Neuron (in vitro differentiated cells): ENCODE results near the gene PPP4R3C.
"Not testable (repeated sequence)": the region's sequence is repeated elsewhere in the genome, so short reads cannot be mapped to it uniquely, and the experiment has no call there.

Experiments
- H2AFZ ChIP-seq: one replicate; pipeline ENCODE4 v1.6.1; 2013; ENCODE audit warnings: low read depth, mild to moderate bottlenecking, inconsistent platforms, low read length, moderate library complexity
- H3K27me3 ChIP-seq: one replicate; pipeline ENCODE4 v1.6.1; 2013; ENCODE audit warnings: low read length; ENCODE audit not compliant: insufficient read depth
- H3K36me3 ChIP-seq: one replicate; pipeline ENCODE4 v1.6.1; 2013; ENCODE audit warnings: low read length; ENCODE audit not compliant: insufficient read depth
- H3K4me1 ChIP-seq: one replicate; pipeline ENCODE4 v1.6.1; 2013; ENCODE audit warnings: low read length; ENCODE audit not compliant: insufficient read depth
- H3K4me3 ChIP-seq: 2 replicates; pipeline ENCODE4 v1.5.1; 2013; ENCODE audit warnings: mild to moderate bottlenecking, low read length, moderate library complexity
- H3K9me3 ChIP-seq: one replicate; pipeline ENCODE4 v1.6.1; 2013; ENCODE audit warnings: low read length

The PPP4R3C gene

DNA sequence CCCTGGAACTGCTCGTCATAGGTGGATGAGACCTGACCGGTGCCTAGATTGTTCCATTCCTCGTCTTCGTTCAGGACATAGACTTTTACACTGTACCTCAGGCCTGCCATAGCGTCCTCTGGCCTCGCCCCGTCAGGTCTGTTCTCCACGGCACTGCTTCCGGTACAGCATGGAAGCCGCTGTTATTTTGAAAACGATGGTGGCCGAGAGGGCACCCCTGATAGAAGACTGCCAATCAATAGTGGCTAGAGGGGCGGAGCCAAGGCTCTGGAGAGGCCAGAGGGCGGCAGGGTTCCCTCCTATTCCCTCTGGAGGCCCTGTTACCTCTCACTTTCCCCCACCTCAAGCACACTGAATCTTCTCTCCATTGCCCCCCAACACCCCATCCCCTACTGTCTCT is at the start of gene PPP4R3C:
Gene PPP4R3C (minus strand): TSS at position 155 of the 400 bp plus-strand sequence. CDS start 45 bp downstream, at position 110.
- H3K27me3 ChIP-seq = no peaks in the 10 kb centered on the region

DNA sequence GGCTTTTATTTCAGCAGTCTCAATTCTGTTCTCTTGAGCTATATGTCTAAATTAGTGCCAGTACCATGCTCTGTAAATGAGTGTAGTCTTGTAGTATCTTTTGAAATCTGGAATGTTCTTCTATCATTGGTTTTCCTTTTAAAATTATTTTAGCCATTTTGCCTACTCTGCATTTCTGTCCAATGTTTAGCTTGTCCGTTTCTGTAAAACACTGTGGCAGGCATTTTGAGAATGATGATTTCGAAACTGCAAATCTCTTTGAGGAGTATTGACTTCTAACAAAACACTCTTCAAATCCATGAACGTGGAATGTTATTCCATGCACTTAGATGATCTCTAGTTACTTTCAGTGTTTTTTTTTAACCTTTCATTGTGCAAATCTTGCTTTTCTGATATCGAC is 28.3 kb upstream of the PPP4R3C start:
- peak overlapping the region; percentile 17 for H2AFZ ChIP-seq
- peaks cover 2% of the 10 kb centered on the region for H3K27me3 ChIP-seq
- H3K4me3 ChIP-seq = no peak overlapping the region
- H3K9me3 ChIP-seq = no peaks in the 10 kb centered on the region
- no peaks in the 10 kb centered on the region for H3K4me1 ChIP-seq
- H3K36me3 ChIP-seq = no peaks in the 10 kb centered on the region

More for the DNA sequence above, at the start of gene PPP4R3C:
- H3K4me3 ChIP-seq = no peak within 1 kb of the TSS
- H3K4me1 ChIP-seq = no peaks in the 10 kb centered on the region
- H2AFZ ChIP-seq = no peak within 1 kb of the TSS
- H3K36me3 ChIP-seq = no peaks in the 10 kb centered on the region
- no peaks in the 10 kb centered on the region for H3K9me3 ChIP-seq

DNA sequence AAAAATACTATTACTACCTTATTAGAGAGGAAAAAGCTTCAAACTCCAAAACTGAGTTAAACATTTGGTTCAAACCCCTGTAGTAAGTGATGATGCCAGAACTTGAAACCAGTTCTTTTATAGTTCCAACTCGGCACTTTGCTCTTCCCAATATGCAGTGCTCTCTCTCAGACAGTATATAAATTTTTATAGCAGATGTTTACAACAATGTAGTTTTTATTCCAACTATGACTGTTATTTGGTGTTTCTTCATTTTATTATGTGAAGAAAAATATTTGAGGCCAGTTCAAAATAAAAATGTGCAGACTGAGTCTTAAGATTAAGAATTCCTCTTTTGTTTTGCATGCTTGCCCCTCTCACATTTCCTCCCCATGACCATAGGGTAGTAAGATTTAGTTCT is 2.9 kb upstream of the PPP4R3C start:
- Histone ChIP-seq H3K9me3 (no peaks in the 10 kb centered on the region), H2AFZ (no peak overlapping the region), H3K27me3 (no peaks in the 10 kb centered on the region), H3K4me1 (no peaks in the 10 kb centered on the region), H3K4me3 (no peak overlapping the region), H3K36me3 (no peaks in the 10 kb centered on the region)

DNA sequence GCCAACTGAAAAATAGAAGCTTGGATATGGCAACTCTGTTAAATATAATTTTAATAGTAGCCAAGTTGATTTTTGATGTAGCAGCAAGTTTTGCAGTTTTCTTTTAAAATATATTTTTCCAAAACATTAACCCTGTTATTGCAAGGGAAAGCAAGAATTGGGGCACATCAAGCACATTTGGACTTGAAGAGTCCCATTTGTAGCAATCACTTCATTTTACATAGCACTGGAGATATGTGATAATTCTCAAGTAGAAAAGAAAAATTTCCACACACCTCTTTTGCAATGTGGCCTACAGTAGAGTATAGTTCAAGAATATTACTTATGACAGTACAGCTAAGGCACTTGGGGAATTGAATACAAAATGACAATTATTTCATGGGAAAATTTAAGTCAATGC is 1.9 kb upstream of the PPP4R3C start:
- H3K9me3 ChIP-seq = no peaks in the 10 kb centered on the region
- H3K4me3 ChIP-seq = no peak overlapping the region
- no peaks in the 10 kb centered on the region for H3K27me3 ChIP-seq
- H3K4me1 ChIP-seq = no peaks in the 10 kb centered on the region
- H2AFZ ChIP-seq = no peak overlapping the region
- H3K36me3 ChIP-seq = no peaks in the 10 kb centered on the region

DNA sequence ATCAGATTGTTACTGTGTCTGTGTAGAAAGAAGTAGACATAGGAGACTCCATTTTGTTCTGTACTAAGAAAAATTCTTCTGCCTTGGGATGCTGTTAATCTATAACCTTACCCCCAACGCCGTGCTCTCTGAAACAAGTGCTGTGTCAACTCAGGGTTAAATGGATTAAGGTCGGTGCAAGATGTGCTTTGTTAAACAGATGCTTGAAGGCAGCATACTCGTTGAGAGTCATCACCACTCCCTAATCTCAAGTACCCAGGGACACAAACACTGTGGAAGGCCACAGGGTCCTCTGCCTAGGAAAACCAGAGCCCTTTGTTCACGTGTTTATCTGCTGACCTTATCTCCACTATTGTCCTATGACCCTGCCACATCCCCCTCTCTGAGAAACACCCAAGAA is 4.0 kb downstream of the PPP4R3C start:
- H3K36me3 ChIP-seq, H2AFZ ChIP-seq, H3K9me3 ChIP-seq, H3K27me3 ChIP-seq, H3K4me3 ChIP-seq, H3K4me1 ChIP-seq: not testable (repeated sequence)

DNA sequence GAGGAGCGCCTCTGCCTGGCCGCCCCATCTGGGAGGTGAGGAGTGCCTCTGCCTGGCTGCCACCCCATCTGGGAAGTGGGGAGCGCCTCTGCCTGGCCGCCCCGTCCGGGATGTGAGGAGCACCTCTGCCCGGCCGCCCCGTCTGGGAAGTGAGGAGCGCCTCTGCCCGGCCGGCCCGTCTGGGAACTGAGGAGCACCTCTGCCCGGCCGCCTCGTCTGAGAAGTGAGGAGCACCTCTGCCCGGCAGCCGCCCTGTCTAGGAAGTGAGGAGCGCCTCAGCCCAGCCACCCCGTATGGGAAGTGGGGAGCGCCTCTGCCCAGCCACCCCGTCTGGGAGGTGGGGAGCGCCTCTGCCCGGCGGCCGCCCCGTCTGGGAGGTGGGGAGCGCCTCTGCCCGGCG is 4.6 kb downstream of the PPP4R3C start:
- not testable (repeated sequence) for H3K4me3 ChIP-seq

DNA sequence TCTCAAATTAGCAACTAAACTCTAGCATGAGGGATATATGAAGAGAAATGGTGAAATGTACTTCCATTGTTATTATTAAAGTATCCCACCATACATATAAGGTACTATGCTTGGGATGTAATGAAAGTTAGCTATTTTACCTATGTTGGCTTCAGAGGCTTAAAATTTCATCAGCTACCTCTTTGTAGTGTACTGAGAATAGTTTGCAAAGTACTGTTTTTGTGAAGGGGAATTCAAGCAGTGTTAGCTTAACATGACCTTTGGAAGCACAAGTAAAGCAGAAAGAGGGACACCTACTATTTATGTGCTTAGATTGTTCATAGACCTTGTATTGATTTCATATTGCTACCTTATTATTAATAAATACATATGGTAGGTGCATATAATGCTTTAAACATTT is 11.8 kb downstream of the PPP4R3C start:
- H2AFZ ChIP-seq = no peak overlapping the region
- no peaks in the 10 kb centered on the region for H3K27me3 ChIP-seq

More for the DNA sequence above, 4.6 kb downstream of the PPP4R3C start:
- not testable (repeated sequence) for H2AFZ ChIP-seq, H3K27me3 ChIP-seq, H3K4me1 ChIP-seq, H3K9me3 ChIP-seq, H3K36me3 ChIP-seq

DNA sequence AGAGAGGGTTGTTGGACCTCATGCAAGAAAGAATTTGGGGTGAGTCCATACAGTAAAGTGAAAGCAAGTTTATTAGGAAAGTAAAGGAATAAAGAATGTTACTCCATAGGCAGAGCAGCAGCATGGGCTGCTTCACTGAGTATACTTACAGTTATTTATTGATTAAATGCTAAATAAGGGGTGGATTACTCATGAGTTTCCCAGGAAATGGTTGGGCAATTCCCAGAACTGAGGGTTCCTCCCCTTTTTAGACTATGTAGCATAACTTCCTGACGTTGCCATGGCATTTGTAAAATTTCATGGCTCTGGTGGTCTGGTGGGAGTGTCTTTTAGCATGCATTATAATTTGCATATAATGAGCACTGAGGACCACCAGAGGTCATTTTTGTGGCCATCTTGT is 16.7 kb downstream of the PPP4R3C start:
- Histone ChIP-seq H3K27me3 (no peaks in the 10 kb centered on the region), H3K36me3 (no peaks in the 10 kb centered on the region)

More for the DNA sequence above, 11.8 kb downstream of the PPP4R3C start:
- Histone ChIP-seq H3K36me3 (no peaks in the 10 kb centered on the region), H3K4me1 (no peaks in the 10 kb centered on the region), H3K4me3 (no peak overlapping the region), H3K9me3 (no peaks in the 10 kb centered on the region)

DNA sequence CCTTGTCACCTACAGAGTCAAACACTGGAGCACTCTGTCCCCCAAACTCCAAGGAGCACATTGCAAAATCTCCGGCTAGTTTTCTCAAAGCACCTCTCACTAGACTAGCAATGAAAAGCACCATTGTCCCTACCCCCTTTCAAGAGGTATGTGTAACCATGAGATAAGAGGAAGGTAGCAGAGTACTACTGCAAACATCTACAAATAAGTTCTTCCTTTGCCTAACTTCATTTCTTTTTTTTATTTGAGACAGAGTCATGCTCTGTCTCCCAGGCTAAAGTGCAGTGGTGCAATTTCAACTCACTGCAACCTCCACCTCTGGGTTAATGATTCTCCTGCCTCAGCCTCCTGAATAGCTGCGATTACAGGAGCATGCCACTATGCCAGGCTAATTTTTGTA is 17.7 kb downstream of the PPP4R3C start:
- H3K4me3 ChIP-seq = no peak overlapping the region
- H3K9me3 ChIP-seq = no peaks in the 10 kb centered on the region
- no peaks in the 10 kb centered on the region for H3K27me3 ChIP-seq
- H2AFZ ChIP-seq = no peak overlapping the region
- H3K4me1 ChIP-seq = no peaks in the 10 kb centered on the region
- H3K36me3 ChIP-seq = no peaks in the 10 kb centered on the region

More for the DNA sequence above, 16.7 kb downstream of the PPP4R3C start:
- Histone ChIP-seq H2AFZ (no peak overlapping the region), H3K9me3 (no peaks in the 10 kb centered on the region), H3K4me1 (no peaks in the 10 kb centered on the region), H3K4me3 (no peak overlapping the region)

DNA sequence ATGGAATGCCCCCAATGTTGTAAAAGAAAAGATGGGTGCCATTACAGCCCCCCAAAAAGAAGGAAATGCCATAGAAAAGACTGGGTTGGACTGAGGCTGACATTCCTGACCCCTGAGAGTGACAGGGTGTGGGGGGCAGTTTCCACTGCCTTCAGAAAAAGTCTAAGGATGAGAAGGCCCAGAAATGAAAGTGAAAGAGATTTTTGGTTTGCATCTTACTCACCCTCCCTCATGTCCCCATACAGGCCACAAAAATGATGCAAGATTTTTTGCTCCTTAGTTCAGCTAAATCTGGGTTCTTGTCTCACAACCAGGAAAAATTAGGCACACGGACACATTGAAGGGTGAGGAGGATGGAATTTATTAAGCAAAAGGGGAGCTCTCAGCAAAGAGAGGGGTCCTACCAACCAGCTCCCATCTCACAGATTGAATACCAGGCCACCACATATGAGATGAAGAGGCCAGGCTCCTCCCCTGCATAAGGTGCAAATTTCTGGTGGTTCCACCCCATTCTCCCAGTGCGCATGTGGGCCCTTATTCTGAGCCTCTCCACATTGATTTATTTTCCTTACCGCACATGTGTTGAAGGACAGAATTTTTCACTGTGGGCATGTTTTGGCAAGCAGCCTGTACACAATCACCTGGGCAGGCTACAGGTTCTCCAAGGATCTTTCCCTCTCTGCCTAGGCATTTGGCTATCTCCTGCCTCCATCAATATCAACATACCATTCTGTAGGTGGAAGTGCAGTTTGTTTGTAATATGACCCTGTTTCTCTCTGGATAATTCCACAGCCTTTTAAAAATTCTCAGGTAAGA is 18.8 kb downstream of the PPP4R3C start:
- Histone ChIP-seq H3K4me3 (no peak overlapping the region), H2AFZ (no peak overlapping the region), H3K36me3 (no peaks in the 10 kb centered on the region), H3K27me3 (no peaks in the 10 kb centered on the region), H3K9me3 (no peaks in the 10 kb centered on the region), H3K4me1 (no peaks in the 10 kb centered on the region)

DNA sequence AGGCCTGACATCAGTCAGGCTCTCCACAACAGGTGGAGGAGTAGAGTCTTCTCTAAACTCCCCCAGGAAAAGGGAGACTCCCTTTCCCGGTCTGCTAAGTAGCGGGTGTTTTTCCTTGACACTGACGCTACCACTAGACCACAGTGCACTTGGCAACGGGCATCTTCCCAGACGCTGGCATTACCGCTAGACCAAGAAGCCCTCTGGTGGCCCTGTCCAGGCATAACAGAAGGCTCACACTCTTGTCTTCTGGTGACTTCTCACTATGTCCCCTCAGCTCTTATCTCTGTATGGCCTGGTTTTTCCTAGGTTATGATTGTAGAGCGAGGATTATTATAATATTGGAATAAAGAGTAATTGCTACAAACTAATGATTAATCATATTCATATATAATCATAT is 20.7 kb downstream of the PPP4R3C start:
- H3K9me3 ChIP-seq, H2AFZ ChIP-seq, H3K27me3 ChIP-seq, H3K4me3 ChIP-seq, H3K4me1 ChIP-seq, H3K36me3 ChIP-seq: not testable (repeated sequence)

DNA sequence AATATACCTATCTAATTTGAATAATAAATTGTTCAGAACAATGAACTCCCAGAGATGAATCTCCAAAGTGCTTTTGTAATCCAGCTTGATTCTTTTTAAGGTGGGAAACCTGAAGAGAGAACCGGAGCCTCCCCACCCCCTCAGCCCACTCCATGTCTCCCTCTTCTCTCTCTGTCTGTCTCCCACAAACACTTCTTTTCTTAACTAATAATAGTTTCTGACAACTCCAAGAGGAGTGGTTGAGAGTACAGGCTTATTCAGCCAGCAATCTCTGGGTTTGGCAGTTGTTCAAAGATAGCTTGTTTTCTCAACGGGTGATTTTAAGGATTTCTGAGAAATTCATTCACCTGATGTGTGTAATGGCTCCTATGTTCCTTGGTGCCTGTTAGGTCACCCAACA is 23.4 kb downstream of the PPP4R3C start:
- Histone ChIP-seq H2AFZ (no peak overlapping the region), H3K9me3 (no peaks in the 10 kb centered on the region), H3K4me1 (no peaks in the 10 kb centered on the region), H3K27me3 (no peaks in the 10 kb centered on the region), H3K4me3 (no peak overlapping the region), H3K36me3 (no peaks in the 10 kb centered on the region)

DNA sequence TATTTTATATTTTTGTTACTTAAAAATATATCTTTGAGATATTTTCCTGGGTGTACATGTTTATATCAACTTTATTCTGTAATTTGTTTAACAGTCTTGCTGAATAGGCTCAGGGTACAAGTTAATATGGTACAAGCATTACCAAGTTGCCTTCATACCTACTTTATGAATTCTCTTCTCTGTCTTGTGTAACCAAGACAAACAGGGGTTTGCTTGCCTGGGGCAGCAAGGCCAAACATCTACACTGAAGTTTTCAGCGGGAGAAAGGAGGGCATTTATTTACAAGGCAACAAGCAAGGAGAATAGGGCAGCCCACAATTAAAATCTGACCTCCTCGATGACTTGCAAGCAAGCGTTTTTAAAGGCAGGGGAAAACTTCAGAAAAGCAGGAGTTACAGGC is 24.2 kb downstream of the PPP4R3C start:
- Histone ChIP-seq H3K4me1 (no peaks in the 10 kb centered on the region), H3K27me3 (no peaks in the 10 kb centered on the region), H3K4me3 (no peak overlapping the region), H3K9me3 (no peaks in the 10 kb centered on the region), H2AFZ (no peak overlapping the region), H3K36me3 (no peaks in the 10 kb centered on the region)

DNA sequence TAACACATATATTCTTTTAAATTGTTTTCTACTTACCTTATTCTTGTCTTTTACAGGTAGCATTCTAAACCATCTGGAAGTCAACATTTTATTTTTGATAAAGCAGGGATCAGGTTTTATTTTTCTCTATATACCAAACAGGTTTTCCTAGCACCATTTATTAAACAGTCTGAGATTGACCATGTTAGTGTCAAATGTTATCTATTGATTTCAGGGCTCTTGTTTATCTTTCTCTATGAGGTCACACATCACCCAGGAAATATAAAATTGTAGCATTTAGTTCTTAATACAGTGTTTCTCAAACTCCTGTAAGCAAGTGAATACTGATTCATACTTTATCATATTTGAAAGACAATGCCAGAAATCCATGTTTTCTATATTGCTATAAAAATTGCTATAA is 28.1 kb downstream of the PPP4R3C start:
- H3K9me3 ChIP-seq = no peaks in the 10 kb centered on the region
- no peaks in the 10 kb centered on the region for H3K27me3 ChIP-seq
- no peak overlapping the region for H3K4me3 ChIP-seq
- H3K4me1 ChIP-seq = no peaks in the 10 kb centered on the region
- no peaks in the 10 kb centered on the region for H3K36me3 ChIP-seq
- no peak overlapping the region for H2AFZ ChIP-seq
